IMR-90 (cell line): Measurements from ENCODE around the gene GP5. TPM values are rescaled to one million over a fixed set of nuclear protein-coding genes. Genes with fewer than 3 reads are reported as not detected.

Experiments used
- ATAC-seq: fragments of 200-7000 bp; cut with Tn5 transposase; 2 replicates; pipeline ENCODE4 v1.9.1; 2020; ENCODE audit warnings: low read depth, mild to moderate bottlenecking, moderate library complexity
- BruUV-seq: library from RNA; stranded (reverse); fragments of 400-500 nt; replicated peaks from 2 replicates; lab custom pipeline; 2021; lab: Mats Ljungman, UMichigan
- CTCF ChIA-PET: fragments of 300-600 bp; formaldehyde crosslinking; extraction: SDS; loops from one replicate; lab custom pipeline; 2021; ENCODE audit warnings: antibody characterized with exemption; lab: Yijun Ruan, JAX
- POLR2A ChIA-PET: fragments of 300-600 bp; sonication (Branson Sonifier 250); formaldehyde crosslinking; loops from one replicate; lab custom pipeline; 2022; ENCODE audit warnings: antibody characterized with exemption; ENCODE audit not compliant: unreplicated experiment; lab: Charles Lee
- DNase-seq: peaks from one replicate; pipeline ENCODE4 v3.0.0; 2013
- H2AFZ ChIP-seq: replicated peaks from 2 replicates; pipeline ENCODE3; 2013; ENCODE audit warnings: low read length, mild to moderate bottlenecking; ENCODE audit not compliant: poor library complexity
- H2AK5ac ChIP-seq: 2 replicates; pipeline ENCODE4 v1.6.1; 2013; ENCODE audit warnings: low read depth, low read length, inconsistent platforms
- H2AK9ac ChIP-seq: replicated peaks from 2 replicates; pipeline ENCODE3; 2013; ENCODE audit warnings: mild to moderate bottlenecking, low read depth, low read length, moderate library complexity; ENCODE audit not compliant: poor library complexity
- H2BK120ac ChIP-seq: 2 replicates; pipeline ENCODE4 v1.6.1; 2013; ENCODE audit warnings: low read depth, low read length, inconsistent platforms
- H2BK15ac ChIP-seq: 3 replicates; pipeline ENCODE4 v1.6.1; 2013; ENCODE audit warnings: low read depth, low read length, inconsistent platforms
- H2BK20ac ChIP-seq: 2 replicates; pipeline ENCODE4 v1.6.1; 2013; ENCODE audit warnings: low read depth, mild to moderate bottlenecking, inconsistent platforms, low read length, moderate library complexity
- H2BK5ac ChIP-seq: 2 replicates; pipeline ENCODE4 v1.6.1; 2013; ENCODE audit warnings: mild to moderate bottlenecking, low read depth, low read length, inconsistent platforms; ENCODE audit not compliant: poor library complexity, severe bottlenecking
- H3K14ac ChIP-seq: replicated peaks from 2 replicates; pipeline ENCODE4 v1.6.1; 2013; ENCODE audit warnings: low read depth, low read length, inconsistent platforms
- H3K18ac ChIP-seq: 2 replicates; pipeline ENCODE4 v1.6.1; 2013; ENCODE audit warnings: low read depth, low read length, control low read depth
- H3K23ac ChIP-seq: 2 replicates; pipeline ENCODE4 v1.6.1; 2013; ENCODE audit warnings: low read depth, low read length, inconsistent platforms
- H3K27ac ChIP-seq: 2 replicates; pipeline ENCODE4 v1.5.1; 2013; ENCODE audit warnings: mild to moderate bottlenecking, control low read depth, low read length; ENCODE audit not compliant: insufficient read depth
- H3K27me3 ChIP-seq: 2 replicates; pipeline ENCODE4 v1.6.1; 2013; ENCODE audit warnings: low read length; ENCODE audit not compliant: control insufficient read depth, insufficient read depth
- H3K36me3 ChIP-seq: 2 replicates; pipeline ENCODE4 v1.6.1; 2013; ENCODE audit warnings: low read length, mixed read lengths; ENCODE audit not compliant: control insufficient read depth, insufficient read depth
- H3K4ac ChIP-seq: 2 replicates; pipeline ENCODE4 v1.6.1; 2013; ENCODE audit warnings: low read depth, low read length, inconsistent platforms
- H3K4me1 ChIP-seq: 2 replicates; pipeline ENCODE4 v1.6.1; 2013; ENCODE audit warnings: low read length, mixed read lengths; ENCODE audit not compliant: control insufficient read depth, insufficient read depth
- H3K4me2 ChIP-seq: 2 replicates; pipeline ENCODE4 v1.6.1; 2013; ENCODE audit warnings: low read depth, mild to moderate bottlenecking, control low read depth, low read length, moderate library complexity
- H3K4me3 ChIP-seq: 2 replicates; pipeline ENCODE4 v1.5.1; 2013; ENCODE audit warnings: low read depth, mild to moderate bottlenecking, control low read depth, low read length, moderate library complexity; ENCODE audit not compliant: insufficient read depth
- H3K56ac ChIP-seq: 2 replicates; pipeline ENCODE4 v1.6.1; 2013; ENCODE audit warnings: low read length, inconsistent platforms; ENCODE audit not compliant: insufficient read depth; ENCODE audit errors: extremely low read depth
- H3K79me1 ChIP-seq, 2 experiments: 2 replicates each; pipeline ENCODE4 v1.6.1; 2013; ENCODE audit warnings: low read length in 2 of 2, inconsistent platforms in 1 of 2, low read depth in 1 of 2
- H3K9ac ChIP-seq: 2 replicates; pipeline ENCODE4 v1.6.1; 2013; ENCODE audit warnings: low read depth, low read length, control low read depth
- H3K9me1 ChIP-seq: 2 replicates; pipeline ENCODE4 v1.6.1; 2013; ENCODE audit warnings: low read length, inconsistent platforms; ENCODE audit not compliant: insufficient read depth
- H3K9me3 ChIP-seq: 2 replicates; pipeline ENCODE4 v1.6.1; 2013; ENCODE audit warnings: low read length; ENCODE audit not compliant: control insufficient read depth, insufficient read depth
- H4K20me1 ChIP-seq: 2 replicates; pipeline ENCODE4 v1.6.1; 2013; ENCODE audit warnings: low read length, inconsistent platforms; ENCODE audit not compliant: insufficient read depth
- H4K5ac ChIP-seq: 2 replicates; pipeline ENCODE4 v1.6.1; 2013; ENCODE audit warnings: mild to moderate bottlenecking, low read depth, low read length, control low read depth
- H4K8ac ChIP-seq, 2 experiments: 2 replicates each; pipeline ENCODE4 v1.6.1; 2013; ENCODE audit warnings: low read depth in 2 of 2, low read length in 2 of 2, control low read depth in 1 of 2, inconsistent platforms in 1 of 2
- H4K91ac ChIP-seq: 2 replicates; pipeline ENCODE4 v1.6.1; 2013; ENCODE audit warnings: low read depth, low read length, inconsistent platforms; ENCODE audit not compliant: insufficient read depth
- CHD1 ChIP-seq: IDR thresholded peaks from 2 replicates; pipeline ENCODE4 v1.6.1; 2012; ENCODE audit warnings: low read depth, low read length, improper control_type of control experiment
- FOS ChIP-seq: fragments of 150-350 bp; IDR thresholded peaks from 2 replicates; pipeline ENCODE4 v1.6.1; 2016; ENCODE audit warnings: low read depth, low read length
- MAFK ChIP-seq: IDR thresholded peaks from 2 replicates; pipeline ENCODE4 v1.6.1; 2012; ENCODE audit warnings: low read depth, low read length, improper control_type of control experiment
- MAZ ChIP-seq: IDR thresholded peaks from 2 replicates; pipeline ENCODE4 v1.6.1; 2012; ENCODE audit warnings: low read depth, mild to moderate bottlenecking, low read length, improper control_type of control experiment, moderate library complexity, borderline replicate concordance
- MXI1 ChIP-seq: IDR thresholded peaks from 2 replicates; pipeline ENCODE4 v1.6.1; 2012; ENCODE audit warnings: low read depth, mild to moderate bottlenecking, low read length, moderate library complexity, borderline replicate concordance
- NFE2L2 ChIP-seq: fragments of 150-350 bp; IDR thresholded peaks from 2 replicates; pipeline ENCODE4 v1.6.1; 2016; ENCODE audit warnings: low read depth, mild to moderate bottlenecking, low read length
- POLR2A ChIP-seq: IDR thresholded peaks from 2 replicates; pipeline ENCODE4 v1.6.1; 2012; ENCODE audit warnings: mild to moderate bottlenecking, low read depth, low read length
- RAD21 ChIP-seq: IDR thresholded peaks from 2 replicates; pipeline ENCODE4 v1.6.1; 2012; ENCODE audit warnings: low read length, improper control_type of control experiment
- SMC3 ChIP-seq: fragments of 150-350 bp; IDR thresholded peaks from 2 replicates; pipeline ENCODE4 v1.6.1; 2016; ENCODE audit warnings: low read depth, mild to moderate bottlenecking, antibody characterized with exemption, low read length, moderate library complexity
- USF2 ChIP-seq: fragments of 150-350 bp; IDR thresholded peaks from 2 replicates; pipeline ENCODE4 v1.6.1; 2017; ENCODE audit warnings: mild to moderate bottlenecking, antibody characterized with exemption, low read length, low read depth
- WGBS, 2 experiments: methylation state at CpG; one replicate each; pipeline versions ENCODE4 v1.1.5 to v1.1.7; 2013; ENCODE audit warnings: missing lambda C conversion rate in 2 of 2; ENCODE audit not compliant: insufficient read length in 1 of 2; ENCODE audit errors: extremely low coverage in 2 of 2; 5-methylcytosine and 5-hydroxymethylcytosine counted together
- dilution Hi-C: fragments of 300-500 bp; cut with HindIII; formaldehyde crosslinking; loops from one replicate; pipeline ENCODE4 v1.14.3; 2018; ENCODE audit warnings: low sequenced_read_pairs; ENCODE audit not compliant: unreplicated experiment
- in situ Hi-C: fragments of 300-500 bp; cut with MboI; formaldehyde crosslinking; loops from 3 replicates; pipeline ENCODE4 v1.14.3; 2019; ENCODE audit warnings: low sequenced_read_pairs, inconsistent platforms, mixed read lengths
- intact Hi-C: fragments of 100-400 bp; cut with micrococcal nuclease; formaldehyde crosslinking; loops from 2 replicates; pipeline ENCODE4 v1.10.0; 2022
- polyA plus RNA-seq, 3 experiments: library from polyadenylated mRNA; depleted of rRNA; stranded (reverse); fragments of >200 nt; gene quantifications; 2 replicates each; pipeline ENCODE4 v1.2.3, GENCODE V29; 2012; ENCODE audit warnings: low replicate concordance in 1 of 3
- total RNA-seq: library from RNA; depleted of rRNA; stranded (reverse); fragments of >200 nt; gene quantifications from 2 replicates; pipeline ENCODE4 v1.2.3, GENCODE V29; 2012

GP5 gene
- total and polyA plus RNA-seq, 2 of the 4 experiments (the other 2 are of a cell fraction), result under 0.01 to 0.12 TPM

GRCh38 chr3:194346621-194347020 lies 52.4 kb downstream of the GP5 start:
- H2AK5ac ChIP-seq, result peak overlapping the region; percentile 51; the same call in 1 of the 2 replicates
- POLR2A ChIA-PET, result no interaction called here

More at GRCh38 chr3:194346621-194347020, 52.4 kb downstream of the GP5 start:
- ATAC-seq (no peak; the same call in 1 of the 2 replicates), DNase-seq (peak; percentile 54)
- no peaks in the 10 kb centered on the region for H3K27me3 ChIP-seq
- H2BK20ac ChIP-seq, result no peak overlapping the region
- CTCF ChIA-PET, result interaction anchor here (0.9 kb wide), 1 partner anchor 13 kb away, joined by 3 read pairs; no protein-coding TSS in a partner anchor
- no peak overlapping the region for H3K23ac ChIP-seq
- no peak overlapping the region for H2BK15ac ChIP-seq
- peaks cover 11% of the 10 kb centered on the region for H3K4me1 ChIP-seq
- no peak overlapping the region for H3K9ac ChIP-seq
- H3K4me2 ChIP-seq, result no peak overlapping the region
- H4K91ac ChIP-seq, result no peak overlapping the region
- H3K4me3 ChIP-seq, result no peak overlapping the region
- intact Hi-C loops (no loop called here), in situ Hi-C loops (loop anchor here (25.0 kb wide), 1 partner anchor 516 kb away; no protein-coding TSS in a partner anchor), dilution Hi-C loops (no loop called here)
- no peak overlapping the region for H3K56ac ChIP-seq
- H2AK9ac ChIP-seq, result no peak overlapping the region
- 0 out of 2 replicates have a peak overlapping the region, but pooled peaks have one; percentile 32 for H3K4ac ChIP-seq
- no peaks in the 10 kb centered on the region for H3K36me3 ChIP-seq
- H3K9me3 ChIP-seq, result no peaks in the 10 kb centered on the region
- no peak overlapping the region for H4K8ac ChIP-seq
- H3K14ac ChIP-seq, result no peak overlapping the region
- H2BK5ac ChIP-seq, result no peak overlapping the region
- WGBS, 2 experiments, result no CpG with 5 or more reads among the region's 5 CpGs
- no peak overlapping the region for H3K18ac ChIP-seq
- no peaks in the 10 kb centered on the region for H4K20me1 ChIP-seq
- H2AFZ ChIP-seq, result no peak overlapping the region
- TF ChIP-seq CHD1 (no peak), FOS (no peak), MXI1 (no peak), NFE2L2 (no peak), RAD21 (no peak), USF2 (no peak), POLR2A (no peak), MAFK (no peak), MAZ (no peak), SMC3 (no peak)
- no TSS peak for BruUV-seq
- H2BK120ac ChIP-seq, result no peak overlapping the region
- H3K79me1 ChIP-seq, result no peaks in the 10 kb centered on the region
- H3K27ac ChIP-seq, result no peak overlapping the region
- H4K5ac ChIP-seq, result no peak overlapping the region
- peaks cover 8% of the 10 kb centered on the region for H3K9me1 ChIP-seq
